ENCODE results near the gene PVALB. TPM values are rescaled to one million over a fixed set of nuclear protein-coding genes. Genes with fewer than 3 reads are reported as not detected.
A peak's percentile ranks its signal among the peaks of the same experiment; 100 is the strongest.

PVALB gene
- polyA plus RNA-seq, 3 donors, result 0.65 TPM; not detected in 2

DNA sequence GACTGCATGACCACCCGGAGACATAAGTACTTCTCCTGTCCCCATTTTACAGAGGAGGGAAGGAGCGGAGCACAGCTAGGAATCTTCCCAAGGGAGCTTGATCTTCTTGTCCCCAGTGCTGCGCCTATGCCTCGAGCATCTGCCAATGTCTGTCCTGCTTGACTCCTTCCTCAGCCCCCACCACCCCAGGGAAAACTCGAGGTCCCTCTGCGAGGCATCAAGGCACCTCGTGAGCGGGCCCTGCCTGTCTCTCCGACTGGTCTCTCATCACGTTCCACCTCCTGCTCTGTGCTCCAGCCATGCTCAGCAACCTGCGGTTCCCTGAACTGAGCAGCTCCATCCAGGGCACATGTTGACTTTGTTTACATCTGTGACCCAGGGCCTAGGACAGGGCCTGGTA, 46.4 kb upstream of the PVALB start:
- Histone ChIP-seq H3K36me3 (replicated peaks in 1 of 2; ENCODE audit: control insufficient read depth in 1 of 2, insufficient read depth in 2 of 2, low read length in 2 of 2) (peaks cover 35 to 43% of the 10 kb centered on the region in 2 donors), H3K27me3 (ENCODE audit: control insufficient read depth in 2 of 2, insufficient read depth in 2 of 2, low read length in 2 of 2) (no peaks in the 10 kb centered on the region), H3K27ac (ENCODE audit: low read depth in 1 of 2, low read length in 2 of 2) (peak overlapping the region; percentile 90 to 93), H3K9ac (ENCODE audit: insufficient read depth, low read length, poor library complexity, severe bottlenecking) (no peak overlapping the region), H3K79me2 (ENCODE audit: insufficient read depth, low read length) (peaks cover 35% of the 10 kb centered on the region), H2AFZ (ENCODE audit: insufficient read depth, low read depth, low read length, poor library complexity, severe bottlenecking) (no peak overlapping the region), H4K20me1 (ENCODE audit: insufficient read depth, low read length) (peaks cover 52% of the 10 kb centered on the region), H3K9me3 (replicated peaks in 1 of 2; ENCODE audit: control insufficient read depth in 1 of 2, insufficient read depth in 1 of 2, low read length in 2 of 2) (no peaks in the 10 kb centered on the region), H3K4me3 (replicated peaks in 1 of 3; ENCODE audit: low read depth in 2 of 3, low read length in 3 of 3) (peak overlapping the region in 1 of 3 experiments; percentile 73), H3K4me1 (ENCODE audit: control insufficient read depth in 1 of 2, insufficient read depth in 2 of 2, low read length in 2 of 2) (peaks cover 69 to 71% of the 10 kb centered on the region in 2 donors), H3K4me2 (replicated peaks; ENCODE audit: extremely low read depth, low read length, poor library complexity, severe bottlenecking) (peak overlapping the region; percentile 73)
- H3K4me1 Mint-ChIP-seq, result peaks cover 78% of the 10 kb centered on the region
- H3K36me3 Mint-ChIP-seq, result peaks cover 46 to 49% of the 10 kb centered on the region in 2 donors
- intact Hi-C loops (cut with micrococcal nuclease), result loop anchor here in 1 of 2 donors (5.0 kb wide), 1 partner anchor 49 kb away; the partner anchor contains the start of gene CSF2RB
- DNase-seq, result no peak
- peaks cover 0 to 4% (median 0%) of the 10 kb centered on the region in 3 donors for H3K27me3 Mint-ChIP-seq (ENCODE audit: low read depth in 3 of 3)
- H3K27ac Mint-ChIP-seq, result peak overlapping the region in 6 of 7 donors; percentile 11 to 95 (median 78)
- TF ChIP-seq, protein P1, sequence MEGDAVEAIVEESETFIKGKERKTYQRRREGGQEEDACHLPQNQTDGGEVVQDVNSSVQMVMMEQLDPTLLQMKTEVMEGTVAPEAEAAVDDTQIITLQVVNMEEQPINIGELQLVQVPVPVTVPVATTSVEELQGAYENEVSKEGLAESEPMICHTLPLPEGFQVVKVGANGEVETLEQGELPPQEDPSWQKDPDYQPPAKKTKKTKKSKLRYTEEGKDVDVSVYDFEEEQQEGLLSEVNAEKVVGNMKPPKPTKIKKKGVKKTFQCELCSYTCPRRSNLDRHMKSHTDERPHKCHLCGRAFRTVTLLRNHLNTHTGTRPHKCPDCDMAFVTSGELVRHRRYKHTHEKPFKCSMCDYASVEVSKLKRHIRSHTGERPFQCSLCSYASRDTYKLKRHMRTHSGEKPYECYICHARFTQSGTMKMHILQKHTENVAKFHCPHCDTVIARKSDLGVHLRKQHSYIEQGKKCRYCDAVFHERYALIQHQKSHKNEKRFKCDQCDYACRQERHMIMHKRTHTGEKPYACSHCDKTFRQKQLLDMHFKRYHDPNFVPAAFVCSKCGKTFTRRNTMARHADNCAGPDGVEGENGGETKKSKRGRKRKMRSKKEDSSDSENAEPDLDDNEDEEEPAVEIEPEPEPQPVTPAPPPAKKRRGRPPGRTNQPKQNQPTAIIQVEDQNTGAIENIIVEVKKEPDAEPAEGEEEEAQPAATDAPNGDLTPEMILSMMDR (IDR thresholded peaks at IDR 0.05), result no peak
- H3K9me3 Mint-ChIP-seq, result peaks cover 0 to 2% (median 0%) of the 10 kb centered on the region in 7 donors
- WGBS (ENCODE audit: insufficient coverage), result 94% methylated on average over 6 of the region's 11 CpGs
- peak overlapping the region in 1 of 2 donors; percentile 51 for H3K4me3 Mint-ChIP-seq

DNA sequence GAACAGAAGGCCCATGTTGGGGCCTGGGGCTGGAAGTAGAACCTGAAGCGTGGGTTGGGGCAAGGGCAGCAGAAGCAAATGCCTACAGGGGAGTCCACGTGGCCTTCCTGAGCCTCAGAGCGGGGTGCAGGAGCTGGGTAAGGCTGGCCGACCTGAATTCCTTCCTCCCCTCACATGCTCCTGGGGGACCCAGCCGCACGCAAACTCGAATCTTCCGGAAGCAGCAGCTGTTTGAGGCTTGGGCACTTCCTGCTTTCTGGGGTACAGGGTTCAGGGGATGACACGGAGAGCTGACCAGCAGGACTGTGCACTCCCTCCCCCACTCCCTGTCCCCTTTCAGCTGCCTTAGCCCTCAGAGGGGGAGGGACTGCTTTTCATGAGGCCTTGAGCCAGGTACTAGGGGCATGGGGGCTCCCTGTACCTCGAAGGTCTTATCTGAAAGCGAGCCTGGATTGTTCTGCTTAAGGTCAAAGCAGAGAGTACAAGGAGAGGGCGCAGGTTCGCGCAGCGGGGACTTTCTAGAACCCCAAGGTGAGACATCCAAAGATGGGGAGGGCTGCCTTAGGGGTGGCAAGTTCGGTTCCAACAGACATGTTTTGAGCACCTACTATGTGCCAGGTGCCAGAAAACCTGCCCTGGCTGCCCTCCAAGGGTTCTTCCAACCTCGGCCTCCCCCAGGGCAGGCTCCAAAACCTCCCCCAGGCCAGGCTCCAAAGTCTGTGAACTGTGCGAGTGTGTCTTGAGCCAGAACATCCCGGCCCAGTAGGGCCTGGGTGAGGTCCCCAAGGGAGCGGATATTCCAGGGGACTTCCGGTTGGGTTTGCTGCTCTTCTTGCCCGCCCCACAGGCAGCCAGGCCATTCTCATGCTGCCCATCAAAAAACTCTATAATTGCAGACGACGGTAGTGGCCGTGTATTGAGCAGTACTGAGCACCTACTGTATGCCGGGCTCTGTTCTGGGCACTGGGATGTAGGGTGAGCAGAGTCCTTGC, 45.7 kb upstream of the PVALB start:
- TF ChIP-seq, protein P1 (IDR thresholded peaks at IDR 0.05), result no peak
- Mint-ChIP-seq H3K9me3 (peaks cover 0 to 2% (median 0%) of the 10 kb centered on the region in 7 donors), H3K27ac (peak overlapping the region; percentile 85 to 95 (median 90)), H3K27me3 (ENCODE audit: low read depth in 3 of 3) (peaks cover 0 to 4% (median 0%) of the 10 kb centered on the region in 3 donors), H3K4me3 (peak overlapping the region; percentile 72 to 87), H3K4me1 (peaks cover 83% of the 10 kb centered on the region), H3K36me3 (peaks cover 39 to 41% of the 10 kb centered on the region in 2 donors)
- H3K4me1 ChIP-seq (ENCODE audit: control insufficient read depth in 1 of 2, insufficient read depth in 2 of 2, low read length in 2 of 2), result peaks cover 73 to 76% of the 10 kb centered on the region in 2 donors
- no peaks in the 10 kb centered on the region for H3K27me3 ChIP-seq (ENCODE audit: control insufficient read depth in 2 of 2, insufficient read depth in 2 of 2, low read length in 2 of 2)
- 67% methylated on average over 13 of the region's 26 CpGs for WGBS (ENCODE audit: insufficient coverage)
- no peaks in the 10 kb centered on the region for H3K9me3 ChIP-seq (replicated peaks in 1 of 2; ENCODE audit: control insufficient read depth in 1 of 2, insufficient read depth in 1 of 2, low read length in 2 of 2)
- peak overlapping the region; percentile 90 to 93 for H3K27ac ChIP-seq (ENCODE audit: low read depth in 1 of 2, low read length in 2 of 2)
- peak overlapping the region; percentile 34 for H2AFZ ChIP-seq (ENCODE audit: insufficient read depth, low read depth, low read length, poor library complexity, severe bottlenecking)
- peak overlapping the region; percentile 86 for H3K9ac ChIP-seq (ENCODE audit: insufficient read depth, low read length, poor library complexity, severe bottlenecking)
- H3K36me3 ChIP-seq (replicated peaks in 1 of 2; ENCODE audit: control insufficient read depth in 1 of 2, insufficient read depth in 2 of 2, low read length in 2 of 2), result peaks cover 28 to 36% of the 10 kb centered on the region in 2 donors
- H3K4me2 ChIP-seq (replicated peaks; ENCODE audit: extremely low read depth, low read length, poor library complexity, severe bottlenecking), result peak overlapping the region; percentile 73
- H4K20me1 ChIP-seq (ENCODE audit: insufficient read depth, low read length), result peaks cover 50% of the 10 kb centered on the region
- peak overlapping the region; percentile 27 to 73 (median 53) for H3K4me3 ChIP-seq (replicated peaks in 1 of 3; ENCODE audit: low read depth in 2 of 3, low read length in 3 of 3)
- peaks cover 35% of the 10 kb centered on the region for H3K79me2 ChIP-seq (ENCODE audit: insufficient read depth, low read length)
- intact Hi-C loops (cut with micrococcal nuclease), result loop anchor here in 1 of 2 donors (5.0 kb wide), 1 partner anchor 50 kb away; the partner anchor contains the start of gene CSF2RB
- peak; percentile 85 to 89 (median 87) for DNase-seq

Data from CD14-positive monocyte (primary cell).